ENCODE results near the gene GPBAR1. TPM values are rescaled to one million over a fixed set of nuclear protein-coding genes. Genes with fewer than 3 reads are reported as not detected.
A peak's percentile ranks its signal among the peaks of the same experiment; 100 is the strongest.

GPBAR1 gene
- total RNA-seq, 1 experiment from 2014 or later: 0.29 TPM

GRCh38 chr2:218255446-218255845, 5.4 kb upstream of the GPBAR1 start:
- Mint-ChIP-seq H3K27ac (ENCODE audit: unreplicated experiment) (no peak overlapping the region), H3K9me3 (ENCODE audit: unreplicated experiment) (no peaks in the 10 kb centered on the region), H3K4me3 (ENCODE audit: unreplicated experiment) (no peak overlapping the region), H3K36me3 (ENCODE audit: insufficient read depth, unreplicated experiment) (peaks cover 84% of the 10 kb centered on the region), H3K27me3 (ENCODE audit: insufficient read depth, unreplicated experiment) (no peaks in the 10 kb centered on the region), H3K4me1 (ENCODE audit: low read depth, unreplicated experiment) (no peaks in the 10 kb centered on the region)
- POLR2A ChIA-PET: no interaction called here
- CTCF ChIA-PET: interaction anchor here (1.0 kb wide), 1 partner anchor 25 kb away, joined by 4 read pairs; no protein-coding TSS in a partner anchor
- intact Hi-C loops (cut with micrococcal nuclease; ENCODE audit: unreplicated experiment): no loop called here
- BruUV-seq (replicated peaks): no TSS peak
- Histone ChIP-seq H3K27me3 (replicated peaks; ENCODE audit: control insufficient read depth, insufficient read depth, low read length) (no peaks in the 10 kb centered on the region), H3K4me1 (no peaks in the 10 kb centered on the region), H3K36me3 (ENCODE audit: control insufficient read depth, insufficient read depth, low read length) (peaks cover 7% of the 10 kb centered on the region), H3K9me3 (no peaks in the 10 kb centered on the region), H3K4me3 (ENCODE audit: low read depth, low read length) (no peak overlapping the region)
- DNase-seq: no peak
- TF ChIP-seq, protein P1, sequence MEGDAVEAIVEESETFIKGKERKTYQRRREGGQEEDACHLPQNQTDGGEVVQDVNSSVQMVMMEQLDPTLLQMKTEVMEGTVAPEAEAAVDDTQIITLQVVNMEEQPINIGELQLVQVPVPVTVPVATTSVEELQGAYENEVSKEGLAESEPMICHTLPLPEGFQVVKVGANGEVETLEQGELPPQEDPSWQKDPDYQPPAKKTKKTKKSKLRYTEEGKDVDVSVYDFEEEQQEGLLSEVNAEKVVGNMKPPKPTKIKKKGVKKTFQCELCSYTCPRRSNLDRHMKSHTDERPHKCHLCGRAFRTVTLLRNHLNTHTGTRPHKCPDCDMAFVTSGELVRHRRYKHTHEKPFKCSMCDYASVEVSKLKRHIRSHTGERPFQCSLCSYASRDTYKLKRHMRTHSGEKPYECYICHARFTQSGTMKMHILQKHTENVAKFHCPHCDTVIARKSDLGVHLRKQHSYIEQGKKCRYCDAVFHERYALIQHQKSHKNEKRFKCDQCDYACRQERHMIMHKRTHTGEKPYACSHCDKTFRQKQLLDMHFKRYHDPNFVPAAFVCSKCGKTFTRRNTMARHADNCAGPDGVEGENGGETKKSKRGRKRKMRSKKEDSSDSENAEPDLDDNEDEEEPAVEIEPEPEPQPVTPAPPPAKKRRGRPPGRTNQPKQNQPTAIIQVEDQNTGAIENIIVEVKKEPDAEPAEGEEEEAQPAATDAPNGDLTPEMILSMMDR (IDR thresholded peaks at IDR 0.05; ENCODE audit: insufficient read depth in 1 of 2, low read depth in 1 of 2, low read length in 1 of 2, severe bottlenecking in 1 of 2, unreplicated experiment in 1 of 2): no peak

DNA sequence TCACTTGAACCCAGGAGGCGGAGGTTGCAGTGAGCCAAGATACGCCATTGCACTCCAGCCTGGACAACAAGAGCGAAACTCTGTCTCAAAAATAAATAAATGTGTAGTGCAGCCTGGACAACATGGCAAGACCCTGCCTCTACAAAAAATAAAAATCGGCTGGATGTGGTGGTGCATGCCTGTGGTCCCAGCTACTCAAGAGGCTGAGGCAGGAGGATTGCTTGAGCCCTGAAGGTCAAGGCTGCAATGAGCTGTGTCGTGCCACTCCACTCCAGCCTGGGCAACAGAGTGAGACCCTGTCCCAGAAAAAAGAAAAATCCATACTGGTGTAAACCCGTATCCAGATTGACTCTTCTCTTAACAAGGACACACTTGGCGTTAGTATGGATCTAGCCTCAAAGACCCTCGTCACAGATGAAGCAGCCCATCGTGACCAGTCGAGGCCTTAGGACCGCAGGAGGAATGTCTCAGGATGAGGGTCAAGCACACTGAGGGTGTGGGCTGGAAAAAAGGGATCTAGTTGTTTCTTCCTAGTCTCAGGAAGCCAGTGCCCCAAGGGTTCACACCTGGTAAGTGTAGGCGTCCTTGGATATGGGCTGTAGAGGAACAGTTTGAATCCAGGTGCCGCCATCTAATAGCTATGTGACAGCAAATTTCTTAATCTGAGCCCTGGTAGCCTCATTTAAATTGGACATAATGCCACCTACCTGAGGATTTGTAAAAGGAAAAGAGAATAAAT, 4.0 kb upstream of the GPBAR1 start:
- DNase-seq: no peak
- Histone ChIP-seq H3K36me3 (ENCODE audit: control insufficient read depth, insufficient read depth, low read length) (peaks cover 7% of the 10 kb centered on the region), H3K4me3 (ENCODE audit: low read depth, low read length) (no peak overlapping the region), H3K9me3 (no peaks in the 10 kb centered on the region), H3K27me3 (replicated peaks; ENCODE audit: control insufficient read depth, insufficient read depth, low read length) (no peaks in the 10 kb centered on the region), H3K4me1 (no peaks in the 10 kb centered on the region)
- Mint-ChIP-seq H3K27me3 (ENCODE audit: insufficient read depth, unreplicated experiment) (no peaks in the 10 kb centered on the region), H3K4me3 (ENCODE audit: unreplicated experiment) (no peak overlapping the region), H3K9me3 (ENCODE audit: unreplicated experiment) (no peaks in the 10 kb centered on the region), H3K27ac (ENCODE audit: unreplicated experiment) (peak overlapping the region; percentile 80), H3K36me3 (ENCODE audit: insufficient read depth, unreplicated experiment) (peaks cover 72% of the 10 kb centered on the region), H3K4me1 (ENCODE audit: low read depth, unreplicated experiment) (peaks cover 5% of the 10 kb centered on the region)
- TF ChIP-seq, protein P1 (IDR thresholded peaks at IDR 0.05; ENCODE audit: insufficient read depth in 1 of 2, low read depth in 1 of 2, low read length in 1 of 2, severe bottlenecking in 1 of 2, unreplicated experiment in 1 of 2): no peak
- intact Hi-C loops (cut with micrococcal nuclease; ENCODE audit: unreplicated experiment): loop anchor here (1.0 kb wide), 1 partner anchor 70 kb away; no protein-coding TSS in a partner anchor
- ChIA-PET POLR2A (no interaction called here), CTCF (interaction anchor here (0.6 to 1.1 kb wide), 6 partner anchors 12 to 420 kb away, joined by 3 to 7 read pairs (median 4); partner anchors contain the start of genes AAMP and PNKD)
- BruUV-seq (replicated peaks): no TSS peak

DNA sequence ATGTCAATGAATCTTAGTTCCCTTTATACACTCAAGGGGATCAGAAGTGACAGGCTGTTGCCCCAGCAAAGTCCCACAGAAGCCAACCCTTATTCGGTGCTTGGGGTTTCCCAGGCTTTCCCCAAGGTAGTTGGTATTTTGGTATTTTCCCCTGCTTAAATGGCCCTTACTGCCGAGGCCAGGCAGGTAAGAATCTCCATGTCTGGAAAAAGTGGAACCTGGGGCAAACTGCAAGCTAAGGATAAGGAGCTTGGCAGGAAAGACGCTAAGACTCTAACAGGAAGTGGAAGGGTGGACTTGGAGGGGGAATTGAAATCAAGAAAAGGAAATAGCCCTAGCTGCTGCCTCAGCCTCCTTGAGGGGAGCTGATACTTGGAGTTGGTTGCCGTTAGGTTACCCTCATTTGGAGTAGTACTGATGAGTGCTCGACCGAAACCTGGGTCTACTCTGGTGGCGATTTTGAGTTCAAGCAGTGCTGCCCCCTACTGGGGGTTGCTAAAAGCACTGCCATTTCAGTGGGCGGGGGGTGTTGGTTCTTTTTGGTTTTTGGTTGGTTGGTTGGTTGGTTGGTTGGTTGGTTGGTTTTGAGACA, 3.3 kb upstream of the GPBAR1 start:
- intact Hi-C loops (cut with micrococcal nuclease; ENCODE audit: unreplicated experiment): loop anchor here (1.0 kb wide), 1 partner anchor 71 kb away; no protein-coding TSS in a partner anchor
- TF ChIP-seq, protein P1 (IDR thresholded peaks at IDR 0.05; ENCODE audit: insufficient read depth in 1 of 2, low read depth in 1 of 2, low read length in 1 of 2, severe bottlenecking in 1 of 2, unreplicated experiment in 1 of 2): peak; percentile 56 to 59
- DNase-seq: peak; percentile 41 to 63
- POLR2A ChIA-PET: no interaction called here
- H3K27me3 Mint-ChIP-seq (ENCODE audit: insufficient read depth, unreplicated experiment): no peaks in the 10 kb centered on the region
- Histone ChIP-seq H3K36me3 (ENCODE audit: control insufficient read depth, insufficient read depth, low read length) (peaks cover 3% of the 10 kb centered on the region; the same call in 1 of the 2 replicates), H3K27me3 (replicated peaks; ENCODE audit: control insufficient read depth, insufficient read depth, low read length) (no peaks in the 10 kb centered on the region), H3K9me3 (no peaks in the 10 kb centered on the region), H3K4me3 (ENCODE audit: low read depth, low read length) (no peak overlapping the region), H3K4me1 (no peaks in the 10 kb centered on the region)
- peaks cover 65% of the 10 kb centered on the region for H3K36me3 Mint-ChIP-seq (ENCODE audit: insufficient read depth, unreplicated experiment)
- peaks cover 5% of the 10 kb centered on the region for H3K4me1 Mint-ChIP-seq (ENCODE audit: low read depth, unreplicated experiment)
- H3K4me3 Mint-ChIP-seq (ENCODE audit: unreplicated experiment): no peak overlapping the region
- peak overlapping the region; percentile 80 for H3K27ac Mint-ChIP-seq (ENCODE audit: unreplicated experiment)
- CTCF ChIA-PET: interaction anchor here (0.6 to 1.1 kb wide), 6 partner anchors 13 to 421 kb away, joined by 3 to 7 read pairs (median 4); partner anchors contain the start of genes AAMP and PNKD
- BruUV-seq (replicated peaks): no TSS peak
- H3K9me3 Mint-ChIP-seq (ENCODE audit: unreplicated experiment): no peaks in the 10 kb centered on the region
